ENCODE data around the gene BRD7.
A peak's percentile ranks its signal among the peaks of the same experiment; 100 is the strongest.

Gene BRD7

DNA sequence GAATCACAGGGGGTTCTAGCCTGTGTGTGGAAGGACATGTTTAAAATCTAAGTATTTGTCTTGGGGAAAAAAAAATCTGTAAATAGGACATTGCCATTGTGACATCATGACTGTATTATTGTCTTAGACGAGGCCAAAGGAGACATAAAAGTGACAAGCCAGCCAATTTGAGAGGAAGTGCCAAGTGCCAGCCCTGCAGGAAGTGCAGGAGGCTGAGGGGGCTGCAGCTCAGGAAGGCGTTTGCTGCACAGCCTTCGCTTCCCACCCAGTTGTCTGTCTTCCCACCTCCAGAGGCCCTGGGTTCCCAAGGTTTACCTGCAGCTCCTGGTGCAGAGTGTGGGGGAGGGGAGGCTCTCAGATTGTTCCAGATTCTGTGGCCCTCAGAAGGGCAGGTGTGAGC is 101.1 kb downstream of the BRD7 start:
- no peak overlapping the region for H3K4me3 ChIP-seq (ENCODE audit: low read depth, low read length)
- no peak for DNase-seq (ENCODE audit: low read depth)
- TF ChIP-seq, protein P1, sequence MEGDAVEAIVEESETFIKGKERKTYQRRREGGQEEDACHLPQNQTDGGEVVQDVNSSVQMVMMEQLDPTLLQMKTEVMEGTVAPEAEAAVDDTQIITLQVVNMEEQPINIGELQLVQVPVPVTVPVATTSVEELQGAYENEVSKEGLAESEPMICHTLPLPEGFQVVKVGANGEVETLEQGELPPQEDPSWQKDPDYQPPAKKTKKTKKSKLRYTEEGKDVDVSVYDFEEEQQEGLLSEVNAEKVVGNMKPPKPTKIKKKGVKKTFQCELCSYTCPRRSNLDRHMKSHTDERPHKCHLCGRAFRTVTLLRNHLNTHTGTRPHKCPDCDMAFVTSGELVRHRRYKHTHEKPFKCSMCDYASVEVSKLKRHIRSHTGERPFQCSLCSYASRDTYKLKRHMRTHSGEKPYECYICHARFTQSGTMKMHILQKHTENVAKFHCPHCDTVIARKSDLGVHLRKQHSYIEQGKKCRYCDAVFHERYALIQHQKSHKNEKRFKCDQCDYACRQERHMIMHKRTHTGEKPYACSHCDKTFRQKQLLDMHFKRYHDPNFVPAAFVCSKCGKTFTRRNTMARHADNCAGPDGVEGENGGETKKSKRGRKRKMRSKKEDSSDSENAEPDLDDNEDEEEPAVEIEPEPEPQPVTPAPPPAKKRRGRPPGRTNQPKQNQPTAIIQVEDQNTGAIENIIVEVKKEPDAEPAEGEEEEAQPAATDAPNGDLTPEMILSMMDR (IDR thresholded peaks at IDR 0.05; ENCODE audit: control insufficient read depth, extremely low read depth, insufficient read depth): no peak

DNA sequence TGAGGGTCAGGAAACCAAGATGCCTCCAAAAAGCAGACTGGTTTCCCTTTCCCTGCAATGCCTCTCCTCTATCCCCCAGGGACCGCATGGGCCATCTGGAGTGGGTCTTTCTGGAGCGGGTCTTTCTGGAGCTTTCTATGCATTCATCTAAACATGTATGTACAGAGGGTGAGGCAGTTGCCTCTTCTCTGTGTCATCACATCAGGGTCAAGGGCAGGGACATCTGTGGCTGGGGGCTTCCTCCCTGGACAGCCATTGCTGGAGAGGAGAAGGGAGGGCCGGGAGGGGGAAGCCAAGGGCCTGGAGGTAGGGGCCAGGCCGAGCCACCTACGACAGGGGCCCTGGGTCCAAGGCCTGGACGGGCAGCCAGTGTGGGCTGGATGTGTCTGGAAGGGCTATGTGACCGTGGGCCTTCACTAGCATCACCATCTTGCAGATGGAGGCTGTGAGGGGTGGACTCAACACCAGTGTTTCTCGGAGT is 101.6 kb downstream of the BRD7 start:
- DNase-seq (ENCODE audit: low read depth): no peak
- H3K4me3 ChIP-seq (ENCODE audit: low read depth, low read length): no peak overlapping the region

DNA sequence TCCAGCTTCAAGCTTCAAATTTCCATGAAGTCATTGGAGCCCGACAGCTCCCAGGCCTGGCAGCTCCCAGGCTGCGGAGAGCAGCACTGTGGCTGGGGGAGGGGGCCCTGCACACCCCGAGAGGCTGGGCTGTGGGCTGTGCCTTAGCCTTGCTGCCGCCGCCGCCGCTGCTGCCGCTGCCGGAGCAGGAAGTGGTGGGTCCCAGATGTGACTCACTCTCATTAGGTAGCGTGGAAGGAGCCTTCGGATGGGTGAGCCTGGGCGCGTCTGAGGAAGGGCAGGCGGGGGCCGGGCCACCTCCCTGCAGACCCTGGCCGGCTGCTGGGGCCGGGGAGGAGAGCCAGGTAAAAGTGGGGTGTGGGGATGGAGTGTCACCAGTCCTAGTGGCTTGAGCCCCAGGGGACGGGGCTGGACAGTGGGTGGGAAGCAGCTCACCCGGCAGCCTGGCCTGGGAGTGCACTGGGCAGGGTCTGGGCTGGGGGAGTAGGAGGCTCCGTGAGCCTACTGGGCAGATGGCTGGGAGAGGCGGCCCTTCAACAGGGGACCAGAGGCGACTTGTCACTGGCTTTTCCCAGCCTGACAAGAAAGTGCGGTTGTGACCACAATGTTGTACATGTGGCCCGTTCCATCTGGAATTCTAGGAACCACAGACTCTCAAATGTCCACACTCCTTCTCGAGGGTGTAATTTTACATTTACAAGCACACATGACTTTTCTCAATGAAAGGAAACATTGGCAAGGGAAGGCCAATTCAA is 102.3 kb downstream of the BRD7 start, which contains the start of gene ADCY7:
TSS of gene ADCY7 (plus strand) at position 215 of the 755 bp plus-strand sequence. CDS start 21,629 bp downstream, outside the sequence.
- TF ChIP-seq, protein P1 (IDR thresholded peaks at IDR 0.05; ENCODE audit: control insufficient read depth, extremely low read depth, insufficient read depth): no peak
- DNase-seq (ENCODE audit: low read depth): peak; percentile 47
- H3K4me3 ChIP-seq (ENCODE audit: low read depth, low read length): no peak within 1 kb of the TSS

More for the DNA sequence above, 101.6 kb downstream of the BRD7 start:
- TF ChIP-seq, protein P1 (IDR thresholded peaks at IDR 0.05; ENCODE audit: control insufficient read depth, extremely low read depth, insufficient read depth): no peak

Measured in LNCaP clone FGC (cell line).